Lower leg skin (tissue), 4 donors: ENCODE data around the gene MTHFSD. TPM values are rescaled to one million over a fixed set of nuclear protein-coding genes. Genes with fewer than 3 reads are reported as not detected.

Experiments
- DNase-seq, 2 donors: peaks; one replicate each; pipeline ENCODE4 v3.0.0-alpha.2; 2019; ENCODE audit warnings: low spot score in 2 of 2
- H3K4me3 ChIP-seq: fragments of 200-600 bp; sonication (generic); 2 replicates; pipeline ENCODE4 v1.5.1; 2017; ENCODE audit warnings: mild to moderate bottlenecking, low read depth; ENCODE audit not compliant: poor library complexity, severe bottlenecking
- CTCF ChIP-seq, 3 donors: fragments of 450-650 bp; IDR thresholded peaks; one replicate each; pipeline ENCODE4 v1.5.1; 2016; ENCODE audit warnings: antibody characterized with exemption in 3 of 3, mild to moderate bottlenecking in 3 of 3, moderate library complexity in 2 of 3
- POLR2A ChIP-seq, 2 donors: fragments of 450-650 bp; IDR thresholded peaks; one replicate each; pipeline ENCODE4 v1.6.1; 2016 to 2017; ENCODE audit warnings: antibody characterized with exemption in 2 of 2, mild to moderate bottlenecking in 1 of 2, moderate library complexity in 1 of 2
- WGBS, 2 donors: methylation state at CpG; one replicate each; pipeline ENCODE4 v1.1.5; 2018; 5-methylcytosine and 5-hydroxymethylcytosine counted together
- intact Hi-C: fragments of 100-400 bp; cut with DNase I; formaldehyde crosslinking; loops from one replicate; pipeline ENCODE4 v1.15.0; 2023; ENCODE audit warnings: low total_unique reads
- total RNA-seq, 4 donors: library from RNA; depleted of rRNA; stranded (reverse); fragments of >200 nt; gene quantifications; one replicate each; pipeline ENCODE4 v1.1.0, GENCODE V29; 2016

MTHFSD gene
- total RNA-seq, 4 donors from 2014 or later = 14.5 to 34.8 (median 25.5) TPM

- TF ChIP-seq POLR2A (IDR thresholded peaks at IDR 0.05) (no peak), CTCF (IDR thresholded peaks at IDR 0.05) (no peak)
- no peak overlapping the region for H3K4me3 ChIP-seq
- WGBS, 2 donors = 40 to 53% methylated on average over 17 to 20 of the region's 24 CpGs
- intact Hi-C loops = no loop called here
- DNase-seq = no peak
Measured at GRCh38 chr16:86512301-86512859, 42.7 kb downstream of the MTHFSD start.

GRCh38 chr16:86511317-86512161 lies 43.5 kb downstream of the MTHFSD start:
- DNase-seq = no peak
- TF ChIP-seq POLR2A (IDR thresholded peaks at IDR 0.05) (no peak), CTCF (IDR thresholded peaks at IDR 0.05) (no peak)
- intact Hi-C loops = no loop called here
- 55 to 94% methylated on average over 7 to 12 of the region's 44 CpGs for WGBS, 2 donors
- no peak overlapping the region for H3K4me3 ChIP-seq

DNA sequence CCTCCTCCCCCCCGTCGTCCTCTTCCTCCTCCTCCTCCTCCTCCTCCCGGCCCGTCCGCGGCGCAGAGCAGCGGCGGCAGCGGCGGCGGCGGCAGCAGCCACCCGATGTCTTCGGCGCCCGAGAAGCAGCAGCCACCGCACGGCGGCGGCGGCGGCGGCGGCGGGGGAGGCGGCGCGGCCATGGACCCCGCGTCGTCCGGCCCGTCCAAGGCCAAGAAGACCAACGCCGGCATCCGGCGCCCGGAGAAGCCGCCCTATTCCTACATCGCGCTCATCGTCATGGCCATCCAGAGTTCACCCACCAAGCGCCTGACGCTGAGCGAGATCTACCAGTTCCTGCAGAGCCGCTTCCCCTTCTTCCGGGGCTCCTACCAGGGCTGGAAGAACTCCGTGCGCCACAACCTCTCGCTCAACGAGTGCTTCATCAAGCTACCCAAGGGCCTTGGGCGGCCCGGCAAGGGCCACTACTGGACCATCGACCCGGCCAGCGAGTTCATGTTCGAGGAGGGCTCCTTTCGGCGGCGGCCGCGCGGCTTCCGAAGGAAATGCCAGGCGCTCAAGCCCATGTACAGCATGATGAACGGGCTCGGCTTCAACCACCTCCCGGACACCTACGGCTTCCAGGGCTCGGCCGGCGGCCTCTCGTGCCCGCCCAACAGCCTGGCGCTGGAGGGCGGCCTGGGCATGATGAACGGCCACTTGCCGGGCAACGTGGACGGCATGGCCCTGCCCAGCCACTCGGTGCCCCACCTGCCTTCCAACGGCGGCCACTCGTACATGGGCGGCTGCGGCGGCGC lies 44.4 kb downstream of the MTHFSD start, which contains the start of gene FOXF1:
Gene FOXF1 (plus strand): TSS at position 63 of the 797 bp plus-strand sequence. CDS start 43 bp downstream, at position 106.
- H3K4me3 ChIP-seq = peak within 1 kb of the TSS; percentile 26
- WGBS, 2 donors = 0 to 6% methylated on average over 18 to 68 of the region's 89 CpGs
- intact Hi-C loops = no loop called here
- no peak for DNase-seq
- TF ChIP-seq CTCF (IDR thresholded peaks at IDR 0.05) = no peak

DNA sequence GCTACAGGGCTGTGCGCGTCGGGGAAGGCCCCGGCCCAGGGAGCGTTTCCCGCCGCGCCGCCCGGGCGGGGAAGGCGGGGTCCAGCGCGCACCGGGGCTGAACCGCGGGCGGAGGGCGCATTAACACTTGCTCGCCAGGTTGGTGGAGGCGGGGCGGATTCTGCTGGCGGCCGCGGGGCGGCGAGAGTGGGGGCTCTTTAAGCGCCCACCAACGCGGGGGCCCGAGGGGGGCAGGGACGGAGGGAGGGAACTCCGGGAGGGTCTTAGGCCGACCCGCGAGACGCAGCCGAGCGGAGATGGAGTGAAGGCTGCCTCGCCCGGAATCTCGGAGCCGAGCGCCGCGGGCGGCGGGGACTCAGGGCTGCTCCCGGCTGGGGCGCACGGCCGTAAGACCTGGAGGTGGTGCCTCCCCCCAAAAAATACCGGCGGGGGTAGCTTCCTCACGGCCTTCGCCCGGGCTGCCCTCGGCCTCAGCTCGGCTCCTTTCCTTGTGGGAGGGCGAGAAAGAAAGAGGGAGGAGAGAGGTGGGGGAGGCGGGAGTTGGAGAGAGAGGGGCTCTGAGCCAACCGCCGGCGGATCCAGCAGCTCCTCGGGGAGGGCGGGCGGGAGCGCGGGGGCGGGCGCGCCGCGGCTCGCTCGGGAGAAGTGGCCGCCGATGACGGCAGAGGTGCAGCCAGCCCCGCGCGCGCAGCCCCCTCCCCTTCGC lies 45.1 kb downstream of the MTHFSD start:
- peak overlapping the region; percentile 26 for H3K4me3 ChIP-seq
- WGBS, 2 donors = 0 to 1% methylated on average over 6 to 25 of the region's 84 CpGs
- DNase-seq = no peak
- intact Hi-C loops = no loop called here
- no peak for TF ChIP-seq CTCF (IDR thresholded peaks at IDR 0.05)
- no peak for TF ChIP-seq POLR2A (IDR thresholded peaks at IDR 0.05)

GRCh38 chr16:86508947-86509758 lies 45.9 kb downstream of the MTHFSD start:
- TF ChIP-seq CTCF (IDR thresholded peaks at IDR 0.05) (no peak), POLR2A (IDR thresholded peaks at IDR 0.05) (no peak)
- H3K4me3 ChIP-seq = peak overlapping the region; percentile 26
- intact Hi-C loops = no loop called here
- DNase-seq = no peak
- WGBS, 2 donors = 0 to 1% methylated on average over 35 to 73 of the region's 79 CpGs
